HG03039 (cell line): ENCODE data around the gene VPS52.

Experiments used
- ATAC-seq: cut with Tn5 transposase; IDR thresholded peaks from one replicate; pipeline ENCODE4 v1.9.1; 2021; ENCODE audit warnings: mild to moderate bottlenecking, moderate library complexity; ENCODE audit not compliant: unreplicated experiment

The VPS52 gene

GRCh38 chr6:33212857-33213165 is 58.9 kb downstream of the VPS52 start:
- ATAC-seq: no peak

- no peak for ATAC-seq
Observed at GRCh38 chr6:33211666-33212422, 59.8 kb downstream of the VPS52 start.

- ATAC-seq: no peak
Observed at GRCh38 chr6:33211136-33211535, 60.5 kb downstream of the VPS52 start.

GRCh38 chr6:33209856-33210255 is 61.8 kb downstream of the VPS52 start:
- ATAC-seq: no peak

GRCh38 chr6:33208091-33208967 is 63.3 kb downstream of the VPS52 start, which contains the start of gene RING1:
RING1 (plus strand) TSS chr6:33208500; CDS start chr6:33208823, 323 bp downstream.
- no peak for ATAC-seq

- no peak for ATAC-seq
Observed at GRCh38 chr6:33207552-33208090, 64.1 kb downstream of the VPS52 start.

- no peak for ATAC-seq
Observed at GRCh38 chr6:33206864-33207551, 64.7 kb downstream of the VPS52 start.

- no peak for ATAC-seq
Observed at GRCh38 chr6:33206027-33206863, 65.4 kb downstream of the VPS52 start.

- ATAC-seq: no peak
Observed at GRCh38 chr6:33205191-33206026, 66.3 kb downstream of the VPS52 start.

- ATAC-seq: peak; percentile 31
Observed at GRCh38 chr6:33204415-33205190, 67.1 kb downstream of the VPS52 start, which contains the start of gene HSD17B8. HSD17B8 (plus strand) TSS chr6:33204655; CDS start chr6:33204669, 14 bp downstream.

GRCh38 chr6:33204165-33204414 is 67.6 kb downstream of the VPS52 start:
- no peak for ATAC-seq

GRCh38 chr6:33203443-33204164 is 68.1 kb downstream of the VPS52 start:
- ATAC-seq: no peak

GRCh38 chr6:33202799-33203198 is 68.9 kb downstream of the VPS52 start:
- no peak for ATAC-seq

GRCh38 chr6:33201935-33202334 is 69.7 kb downstream of the VPS52 start:
- ATAC-seq: no peak

GRCh38 chr6:33201147-33201545 is 70.5 kb downstream of the VPS52 start:
- ATAC-seq: no peak
